DOHH2 (cell line): ENCODE data around the gene SDF2.

Experiments used
- H3F3A ChIP-seq: fragments of 200-600 bp; sonication (generic), shearing (Covaris generic); 2 replicates; pipeline ENCODE4 v1.6.0; 2016; ENCODE audit warnings: antibody characterized with exemption, mild to moderate bottlenecking; ENCODE audit not compliant: control insufficient read depth, insufficient read depth
- H3K27ac ChIP-seq: fragments of 200-600 bp; sonication (generic); 2 replicates; pipeline ENCODE4 v1.5.1; 2014; ENCODE audit warnings: low read depth, mild to moderate bottlenecking, low read length, moderate library complexity
- H3K27me3 ChIP-seq: fragments of 200-600 bp; sonication (generic); 2 replicates; pipeline ENCODE4 v1.6.1; 2014; ENCODE audit warnings: mild to moderate bottlenecking, low read length, mixed read lengths; ENCODE audit not compliant: control insufficient read depth
- H3K36me3 ChIP-seq: fragments of 200-600 bp; sonication (generic); 2 replicates; pipeline ENCODE4 v1.6.1; 2014; ENCODE audit warnings: mild to moderate bottlenecking, low read length, moderate library complexity, mixed read lengths; ENCODE audit not compliant: control insufficient read depth
- H3K4me1 ChIP-seq: fragments of 200-600 bp; sonication (generic); 2 replicates; pipeline ENCODE4 v1.6.1; 2014; ENCODE audit warnings: mild to moderate bottlenecking, low read length, mixed read lengths; ENCODE audit not compliant: control insufficient read depth
- H3K4me2 ChIP-seq: fragments of 200-600 bp; sonication (generic); 2 replicates; pipeline ENCODE4 v1.6.0; 2014; ENCODE audit warnings: mild to moderate bottlenecking, low read length, moderate library complexity
- H3K4me3 ChIP-seq: fragments of 200-600 bp; sonication (generic); 2 replicates; pipeline ENCODE4 v1.5.1; 2014; ENCODE audit warnings: mild to moderate bottlenecking, low read length, mixed read lengths
- H3K79me2 ChIP-seq: fragments of 200-600 bp; sonication (generic); 2 replicates; pipeline ENCODE4 v1.6.1; 2014; ENCODE audit warnings: mild to moderate bottlenecking, low read length, mixed read lengths; ENCODE audit not compliant: control insufficient read depth
- H3K9me2 ChIP-seq: fragments of 200-600 bp; sonication (generic); replicated peaks from 2 replicates; pipeline ENCODE4 v1.6.1; 2014; ENCODE audit warnings: mild to moderate bottlenecking, low read length, mixed read lengths; ENCODE audit not compliant: control insufficient read depth
- H3K9me3 ChIP-seq: fragments of 200-600 bp; sonication (generic); 2 replicates; pipeline ENCODE4 v1.6.1; 2014; ENCODE audit warnings: antibody characterized with exemption, low read length, mixed read lengths; ENCODE audit not compliant: control insufficient read depth, insufficient read depth
- H4K20me1 ChIP-seq: fragments of 200-600 bp; sonication (generic); 2 replicates; pipeline ENCODE4 v1.6.0; 2014; ENCODE audit warnings: low read depth, mild to moderate bottlenecking, antibody characterized with exemption, low read length, moderate library complexity; ENCODE audit not compliant: control insufficient read depth, insufficient read depth
- CTCF ChIP-seq: fragments of 200-600 bp; sonication (generic); IDR thresholded peaks from one replicate; pipeline ENCODE4 v1.5.1; 2014; ENCODE audit warnings: antibody characterized with exemption, mild to moderate bottlenecking, low read depth, low read length; ENCODE audit not compliant: poor library complexity, severe bottlenecking
- EZH2phosphoT487 ChIP-seq: fragments of 200-600 bp; sonication (generic); IDR thresholded peaks from 2 replicates; pipeline ENCODE4 v1.6.1; 2017; ENCODE audit warnings: borderline replicate concordance, mild to moderate bottlenecking, antibody characterized with exemption, low read length, moderate library complexity, mixed read lengths

Gene SDF2

DNA sequence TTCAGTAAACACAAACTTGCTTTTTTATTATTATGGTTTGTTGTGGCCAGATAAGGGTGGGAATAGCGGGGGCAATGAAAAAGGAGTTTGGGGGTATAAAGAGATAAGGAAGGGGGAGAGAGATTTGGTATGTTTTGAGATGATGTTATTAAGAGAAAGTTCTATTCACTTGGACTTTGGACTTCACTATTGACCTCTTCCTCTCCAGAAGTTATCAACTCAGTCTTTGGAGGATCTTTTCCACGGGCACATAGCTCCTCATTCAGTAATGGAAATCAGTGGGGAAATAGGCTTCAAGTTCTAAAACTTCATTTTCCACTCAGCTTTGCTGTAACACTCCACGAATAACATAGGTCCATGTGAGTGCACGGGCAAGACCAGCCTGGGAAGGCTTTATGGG, 26.8 kb upstream of the SDF2 start:
- Histone ChIP-seq H3K4me3 (no peak overlapping the region), H3K4me2 (no peak overlapping the region), H3K27me3 (no peaks in the 10 kb centered on the region), H3K79me2 (no peaks in the 10 kb centered on the region), H3F3A (no peaks in the 10 kb centered on the region), H3K27ac (no peak overlapping the region), H4K20me1 (no peaks in the 10 kb centered on the region), H3K9me3 (no peaks in the 10 kb centered on the region), H3K9me2 (no peaks in the 10 kb centered on the region), H3K36me3 (peaks cover 74% of the 10 kb centered on the region), H3K4me1 (no peaks in the 10 kb centered on the region)
- TF ChIP-seq EZH2phosphoT487 (no peak), CTCF (no peak)

DNA sequence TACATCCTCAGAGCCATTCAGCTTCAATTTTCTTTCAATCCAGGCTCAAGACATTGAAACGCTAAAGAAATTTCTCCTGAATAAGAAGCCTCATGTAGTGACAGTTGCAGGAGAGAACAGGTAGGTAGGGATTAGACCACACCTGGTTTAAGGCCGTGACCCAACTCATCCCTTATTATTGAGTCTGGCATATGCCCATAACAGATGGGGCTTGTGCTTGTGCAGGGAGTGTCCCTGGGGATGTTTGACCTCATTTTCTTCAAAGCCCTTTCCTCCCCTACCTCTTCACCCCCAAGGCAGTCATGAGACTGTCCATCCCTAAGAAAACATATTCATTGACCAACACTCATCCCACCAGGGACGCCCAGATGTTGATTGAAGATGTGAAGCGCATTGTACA, 24.6 kb upstream of the SDF2 start:
- H3K79me2 ChIP-seq, result no peaks in the 10 kb centered on the region
- H3K9me3 ChIP-seq, result no peaks in the 10 kb centered on the region
- no peaks in the 10 kb centered on the region for H4K20me1 ChIP-seq
- no peak for TF ChIP-seq CTCF
- H3K4me3 ChIP-seq, result no peak overlapping the region
- H3K4me2 ChIP-seq, result no peak overlapping the region
- H3K27ac ChIP-seq, result no peak overlapping the region
- no peaks in the 10 kb centered on the region for H3K4me1 ChIP-seq
- no peaks in the 10 kb centered on the region for H3K27me3 ChIP-seq
- no peaks in the 10 kb centered on the region for H3K9me2 ChIP-seq
- no peaks in the 10 kb centered on the region for H3F3A ChIP-seq
- H3K36me3 ChIP-seq, result peaks cover 94% of the 10 kb centered on the region

GRCh38 chr17:28685366-28685765, 23.7 kb upstream of the SDF2 start:
- Histone ChIP-seq H3K9me3 (no peaks in the 10 kb centered on the region), H3K4me1 (no peaks in the 10 kb centered on the region), H3K4me2 (no peak overlapping the region), H3K4me3 (no peak overlapping the region), H3K79me2 (no peaks in the 10 kb centered on the region), H4K20me1 (no peaks in the 10 kb centered on the region), H3K36me3 (peaks cover 93% of the 10 kb centered on the region), H3K9me2 (no peaks in the 10 kb centered on the region), H3K27ac (no peak overlapping the region), H3K27me3 (no peaks in the 10 kb centered on the region), H3F3A (no peaks in the 10 kb centered on the region)
- TF ChIP-seq CTCF, result no peak
- TF ChIP-seq EZH2phosphoT487, result no peak

- H3K9me2 ChIP-seq, result no peaks in the 10 kb centered on the region
- TF ChIP-seq EZH2phosphoT487 (no peak), CTCF (no peak)
- no peak overlapping the region for H3K4me2 ChIP-seq
- no peaks in the 10 kb centered on the region for H3K4me1 ChIP-seq
- H3K9me3 ChIP-seq, result no peaks in the 10 kb centered on the region
- no peaks in the 10 kb centered on the region for H3K27me3 ChIP-seq
- no peak overlapping the region for H3K27ac ChIP-seq
- peaks cover 89% of the 10 kb centered on the region for H3K36me3 ChIP-seq
- H3K4me3 ChIP-seq, result no peak overlapping the region
- H3K79me2 ChIP-seq, result no peaks in the 10 kb centered on the region
- H3F3A ChIP-seq, result no peaks in the 10 kb centered on the region
- H4K20me1 ChIP-seq, result no peaks in the 10 kb centered on the region
These were observed 23.3 kb upstream of the SDF2 start for GRCh38 chr17:28684963-28685362.
